ENCODE measurements around the gene LLCFC1.

- no peak for TF ChIP-seq FOXM1 (CRISPR knock-in tag; IDR thresholded peaks at IDR 0.05)
- TF ChIP-seq CTCF (CRISPR knock-in tag; IDR thresholded peaks at IDR 0.05) = no peak
- TF ChIP-seq POLR2A (IDR thresholded peaks at IDR 0.05; ENCODE audit: insufficient read depth in 1 of 2, low read depth in 2 of 2, low read length in 2 of 2) = no peak
Observed at GRCh38 chr7:142948603-142949002, 9.3 kb downstream of the LLCFC1 start.

Data from HepG2 (cell line).